NCI-H146 (cell line): ENCODE measurements around the gene ZMIZ1.

Source experiments
- DNase-seq: peaks from one replicate; lab custom pipeline; 2025; lab: John Stamatoyannopoulos, UW

ZMIZ1 gene

GRCh38 chr10:79186486-79187120 lies 117.8 kb downstream of the ZMIZ1 start:
- DNase-seq = no peak

DNA sequence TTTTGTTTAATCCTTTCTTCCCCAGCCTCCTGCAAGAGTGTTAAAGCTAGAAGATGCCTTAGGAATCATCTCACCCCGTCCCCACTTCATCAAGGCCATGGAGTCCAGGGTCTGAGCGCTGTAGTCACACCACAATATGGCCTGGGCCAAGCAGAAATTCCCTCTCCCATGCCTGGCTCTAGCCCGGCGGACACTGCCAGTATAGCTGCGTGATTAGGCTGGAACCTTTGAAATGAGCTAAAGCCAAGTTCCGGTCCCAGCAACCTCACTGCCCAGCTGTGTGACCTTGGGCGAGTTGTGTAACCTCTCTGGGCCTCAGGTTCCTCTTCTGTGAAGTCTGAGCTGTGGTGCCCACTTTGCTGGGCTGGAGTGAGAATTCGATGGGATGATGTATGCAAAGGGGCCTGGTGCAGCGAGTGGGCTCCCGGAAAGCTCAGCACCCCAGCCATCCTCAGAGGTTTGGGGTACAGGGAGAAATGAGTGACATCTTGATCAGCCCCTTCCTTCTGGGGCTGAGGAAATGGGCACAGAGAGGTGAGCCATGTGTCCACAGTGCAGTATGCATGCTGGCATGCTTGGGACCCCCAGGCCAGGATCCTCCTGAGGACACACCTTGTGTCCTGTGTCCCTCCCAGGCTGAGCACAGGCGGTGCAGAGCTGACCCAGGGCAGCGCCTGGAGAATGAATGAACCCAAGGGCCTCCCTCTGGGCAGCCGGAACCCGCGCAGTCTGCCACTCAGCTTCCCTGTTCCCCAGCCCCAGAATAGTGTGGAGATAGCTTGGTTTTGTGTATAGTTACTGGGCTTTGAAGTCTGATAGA lies 118.6 kb downstream of the ZMIZ1 start:
- no peak for DNase-seq

DNA sequence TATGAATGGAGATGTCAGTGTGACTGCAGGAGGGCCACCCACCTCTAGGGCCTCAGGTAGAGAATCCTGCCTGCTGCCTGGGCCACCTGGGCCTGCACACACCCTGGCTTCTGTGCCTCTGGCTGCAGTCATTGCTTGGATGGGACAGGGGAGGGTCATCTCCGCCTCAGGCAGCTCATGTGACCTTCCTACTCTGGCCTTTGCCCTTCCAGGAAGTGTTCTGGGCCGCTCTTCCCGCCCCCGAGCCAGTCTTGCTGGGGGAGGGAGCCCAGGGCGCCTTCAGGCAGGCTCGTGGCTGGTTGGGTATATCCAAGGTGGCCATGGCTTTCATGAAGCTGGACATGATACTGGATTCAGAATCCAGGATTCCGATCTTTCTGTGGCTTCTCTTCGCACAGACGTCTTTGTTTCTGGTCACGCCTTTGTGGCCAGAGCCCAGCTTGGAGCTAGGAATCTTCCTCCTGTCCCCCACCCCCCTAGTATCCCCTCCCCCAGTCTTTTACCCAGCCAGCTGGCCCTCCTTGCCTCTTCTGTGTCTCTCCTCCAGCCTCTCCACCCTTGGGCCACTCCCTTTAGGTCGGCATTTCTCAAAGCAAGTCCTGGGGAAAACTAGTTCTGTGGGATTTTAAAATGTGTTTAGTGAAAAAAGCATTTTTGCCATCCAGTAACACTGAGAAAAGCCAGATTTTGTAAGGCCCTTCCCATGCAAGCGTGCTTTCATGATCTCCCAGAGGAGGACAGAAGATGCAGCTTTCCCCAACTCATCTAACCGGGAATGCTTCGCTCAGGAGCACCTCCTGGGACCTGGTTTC lies 119.6 kb downstream of the ZMIZ1 start:
- DNase-seq = no peak

- no peak for DNase-seq
These were observed 120.4 kb downstream of the ZMIZ1 start for GRCh38 chr10:79189181-79189580.

DNA sequence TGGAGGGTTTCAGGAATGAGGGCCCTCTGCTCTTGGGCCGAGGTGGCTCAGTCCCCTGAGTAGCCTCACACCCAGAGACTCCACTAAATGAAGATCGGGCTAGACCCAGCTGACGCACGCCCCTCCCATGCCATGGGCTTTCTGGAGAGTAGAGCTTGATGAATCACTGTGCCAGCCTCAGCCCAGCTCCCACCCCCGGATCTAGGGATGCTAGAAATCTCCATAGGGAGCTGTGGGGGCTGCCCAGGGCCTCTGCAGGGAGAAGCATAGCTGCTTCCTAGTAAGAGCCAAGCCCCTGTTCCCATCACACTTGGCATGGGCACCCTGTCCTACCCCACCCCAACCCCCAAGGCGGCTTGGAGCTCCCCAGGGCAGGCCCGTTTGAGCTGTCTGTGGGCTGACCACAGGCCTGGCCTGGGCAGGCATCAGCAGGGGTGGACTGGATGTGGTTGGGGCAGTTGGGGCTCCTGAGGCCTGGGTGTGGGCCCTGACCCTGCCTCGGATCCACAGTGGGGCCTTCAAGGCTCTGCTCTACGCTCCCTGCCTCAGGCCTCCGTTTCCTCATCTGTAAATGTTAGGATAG lies 121.2 kb downstream of the ZMIZ1 start:
- no peak for DNase-seq

DNA sequence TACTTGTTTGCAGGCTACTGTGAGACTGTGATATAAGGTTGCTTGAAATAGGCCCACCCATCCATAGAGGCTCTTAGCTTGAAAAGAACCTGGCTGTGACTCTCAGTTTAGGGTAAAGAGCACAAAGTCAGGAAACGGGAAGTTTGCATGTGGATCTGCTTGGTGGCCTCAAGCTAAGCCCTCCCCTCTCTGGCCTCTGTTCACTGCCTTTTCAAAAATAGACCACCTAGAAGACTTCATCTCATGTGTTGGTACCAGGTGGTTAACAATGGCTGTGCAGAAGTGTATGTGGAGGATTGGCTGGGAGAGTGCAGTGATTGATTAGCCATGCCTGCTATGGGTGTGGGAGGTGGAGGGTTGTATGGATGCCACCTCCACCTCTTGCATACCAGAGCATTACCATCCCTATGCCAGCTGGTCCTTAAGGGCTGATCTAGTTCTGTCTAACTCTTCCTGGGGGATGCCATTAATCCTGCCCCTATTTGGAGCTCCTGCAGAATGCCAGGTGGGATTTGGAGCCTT lies 122.0 kb downstream of the ZMIZ1 start:
- DNase-seq = no peak

DNA sequence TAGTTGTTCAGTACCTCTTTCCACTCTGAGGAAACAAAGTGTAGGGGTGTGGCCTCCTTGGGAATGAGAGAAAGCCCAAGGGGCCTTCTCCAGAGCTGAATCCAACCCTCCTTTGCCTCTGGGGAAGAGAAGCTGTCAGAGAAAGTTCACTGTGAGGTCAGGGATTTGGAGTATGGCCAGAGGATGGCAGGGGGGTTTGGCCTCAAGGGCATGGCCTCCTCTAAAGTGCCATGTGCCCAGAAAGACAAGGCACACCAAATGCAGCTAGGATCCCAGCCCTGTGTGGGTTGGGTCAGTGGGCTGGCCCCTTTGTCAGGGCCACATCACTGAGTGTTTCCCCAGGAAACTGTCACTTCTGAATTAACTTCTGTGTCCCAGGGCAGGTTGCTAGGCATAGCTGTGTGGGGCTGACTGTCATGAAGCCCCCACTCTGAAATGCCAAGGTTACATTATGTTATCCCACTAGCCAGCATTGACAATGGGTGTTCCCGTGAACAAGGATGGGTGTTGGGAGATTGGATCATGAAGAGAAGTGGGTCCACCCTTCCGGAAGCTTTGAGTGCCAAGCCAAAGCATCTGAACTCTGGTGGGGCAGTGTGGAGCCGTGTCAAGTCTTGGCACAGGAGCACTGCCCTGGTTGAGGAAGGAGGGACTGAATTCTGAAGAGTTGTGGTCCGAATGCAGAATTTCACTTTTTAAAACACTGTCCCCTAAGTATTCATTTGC lies 123.3 kb downstream of the ZMIZ1 start:
- DNase-seq = no peak

DNA sequence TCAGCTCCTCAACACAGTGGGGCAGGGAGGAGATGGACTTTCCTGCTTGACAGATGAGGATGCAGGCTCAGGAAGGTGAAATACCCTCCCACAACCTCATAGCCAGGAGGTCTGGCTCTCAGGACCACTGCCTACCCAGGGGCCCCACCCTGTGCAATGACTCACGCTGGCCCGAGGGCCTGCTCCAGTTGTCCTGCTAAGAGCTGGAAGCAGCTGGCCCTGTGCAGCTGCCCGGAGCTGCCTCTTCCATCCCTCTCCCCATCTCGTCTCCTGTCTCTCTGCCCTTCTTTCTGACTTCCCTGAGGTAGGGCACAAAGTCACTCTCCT lies 123.9 kb downstream of the ZMIZ1 start:
- no peak for DNase-seq

DNA sequence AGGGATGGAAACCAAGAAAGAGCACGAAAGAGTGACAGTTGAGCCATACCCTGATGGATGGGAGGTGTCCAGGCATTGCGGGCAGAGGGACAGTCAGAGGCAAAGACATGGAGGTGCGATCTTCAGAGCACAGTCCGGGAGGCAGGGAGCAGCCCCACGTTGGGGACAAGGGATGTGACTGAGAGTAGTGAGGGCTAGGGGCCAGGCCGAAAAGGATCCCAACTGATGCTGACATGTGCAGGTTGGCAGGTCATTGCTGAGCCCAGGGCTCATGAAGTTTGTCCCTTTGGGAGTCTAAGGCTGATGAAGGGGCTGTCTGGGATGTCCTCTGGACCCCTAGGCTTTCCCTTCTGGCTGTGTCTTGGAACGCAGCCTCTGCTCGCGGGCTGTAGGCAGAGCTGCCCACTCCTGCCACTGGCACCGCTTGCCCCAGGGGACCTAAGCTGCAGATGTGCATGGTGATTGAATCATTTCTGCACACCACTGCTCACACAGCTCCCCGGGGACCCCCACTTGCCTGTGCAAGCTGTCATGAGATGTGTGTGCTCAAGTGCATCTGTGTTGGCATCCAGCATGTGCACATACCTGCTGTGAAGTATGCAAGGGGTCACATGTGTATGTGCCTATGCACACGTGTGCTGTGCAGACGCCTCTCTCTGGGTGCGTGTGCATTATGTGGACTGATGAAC lies 125.1 kb downstream of the ZMIZ1 start:
- DNase-seq = no peak

GRCh38 chr10:79195091-79195923 lies 126.5 kb downstream of the ZMIZ1 start:
- DNase-seq = peak; percentile 78

- peak; percentile 80 for DNase-seq
These were observed 128.0 kb downstream of the ZMIZ1 start for GRCh38 chr10:79196470-79197461.

DNA sequence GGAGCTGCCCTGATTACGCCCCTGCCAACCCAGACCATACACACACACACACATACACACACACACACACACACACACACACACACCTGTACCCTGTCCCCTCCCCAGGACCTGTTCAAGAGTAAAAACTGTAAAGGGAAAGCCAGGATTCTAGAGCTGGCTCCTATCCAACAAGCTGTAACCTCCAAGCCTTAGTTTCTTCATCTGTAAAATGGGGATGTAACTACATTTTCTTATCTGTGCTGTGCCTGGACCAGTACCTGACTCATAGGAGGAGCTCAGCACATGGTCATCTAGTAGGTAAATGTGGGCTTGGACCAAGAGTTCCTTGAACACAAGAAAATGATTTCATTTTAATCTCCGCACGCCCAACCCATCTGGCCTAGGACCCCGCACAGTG lies 128.8 kb downstream of the ZMIZ1 start:
- no peak for DNase-seq

- no peak for DNase-seq
These were observed 131.6 kb downstream of the ZMIZ1 start for GRCh38 chr10:79200346-79200745.

- no peak for DNase-seq
These were observed 132.9 kb downstream of the ZMIZ1 start for GRCh38 chr10:79201706-79202105.

- DNase-seq = no peak
These were observed 133.6 kb downstream of the ZMIZ1 start for GRCh38 chr10:79202188-79203013.

DNA sequence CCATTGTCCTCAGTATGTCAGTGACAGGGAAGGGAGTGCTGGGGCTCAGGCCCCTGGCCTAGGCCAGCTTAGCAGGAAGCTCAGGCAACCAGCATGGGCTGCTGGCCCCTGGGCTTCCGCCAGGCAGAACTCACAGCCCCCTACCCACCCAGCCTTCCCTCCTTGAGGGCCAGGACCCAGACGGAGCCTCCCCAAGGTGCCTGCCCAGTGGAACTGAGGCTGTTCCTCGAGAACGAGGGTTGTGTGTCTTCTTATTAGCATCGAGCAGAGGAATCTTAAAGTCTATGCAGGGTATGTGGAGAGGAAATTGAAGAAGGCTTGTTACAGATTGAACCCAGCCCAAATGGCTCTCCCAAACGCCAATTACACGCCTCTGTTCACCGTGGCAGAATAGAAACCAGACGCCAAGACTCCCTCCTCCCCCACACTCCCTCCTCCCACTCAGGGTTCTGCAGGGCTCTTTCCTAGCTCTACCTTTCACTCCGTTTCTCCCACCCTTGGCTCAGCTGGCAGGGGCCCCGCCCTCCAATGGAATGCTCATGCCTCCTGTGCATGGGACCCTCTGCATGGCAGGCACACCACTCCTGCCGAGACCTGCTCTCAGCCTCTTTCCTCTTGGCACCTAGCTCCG lies 134.4 kb downstream of the ZMIZ1 start:
- DNase-seq = no peak

DNA sequence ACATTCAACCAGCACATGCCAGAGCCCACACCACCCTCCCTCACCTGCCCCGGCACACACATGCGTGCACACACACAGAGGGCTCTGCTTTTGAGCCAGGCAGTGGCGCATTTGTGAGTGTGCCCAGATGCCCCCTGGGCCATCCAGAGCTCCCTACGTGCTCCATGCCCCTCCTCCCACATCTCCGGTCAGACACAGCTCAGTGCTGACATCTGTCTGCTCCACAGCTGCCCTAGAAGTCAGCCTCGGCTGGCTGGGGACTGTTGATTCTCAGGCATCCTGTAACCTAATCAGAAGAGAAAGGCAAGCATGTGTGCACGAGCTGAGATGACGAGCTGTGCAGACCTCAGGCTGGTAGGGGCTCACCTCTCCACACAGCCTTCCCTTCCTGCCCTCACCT lies 135.1 kb downstream of the ZMIZ1 start:
- DNase-seq = no peak
